Muscle layer of duodenum (tissue), 2 donors: ENCODE data around the gene TBC1D17.

ENCODE experiments used
- H3K27ac ChIP-seq: one replicate; pipeline ENCODE4 v1.7.0; 2013; ENCODE audit warnings: mild to moderate bottlenecking, low read length
- H3K27me3 ChIP-seq: one replicate; pipeline ENCODE4 v1.7.0; 2013; ENCODE audit warnings: low read depth, mild to moderate bottlenecking, control low read depth, low read length
- H3K36me3 ChIP-seq, 2 donors: one replicate each; pipeline ENCODE4 v1.7.0; 2013; ENCODE audit warnings: low read length in 2 of 2, control low read depth in 1 of 2, mild to moderate bottlenecking in 1 of 2; ENCODE audit not compliant: insufficient read depth in 2 of 2, control insufficient read depth in 1 of 2
- H3K4me1 ChIP-seq, 2 donors: one replicate each; pipeline ENCODE4 v1.7.0; 2013; ENCODE audit warnings: low read length in 2 of 2, mild to moderate bottlenecking in 2 of 2, control low read depth in 1 of 2, moderate library complexity in 1 of 2; ENCODE audit not compliant: insufficient read depth in 2 of 2, control insufficient read depth in 1 of 2
- H3K4me3 ChIP-seq, 2 donors: one replicate each; pipeline ENCODE4 v1.7.0; 2013; ENCODE audit warnings: low read length in 2 of 2, low read depth in 1 of 2, mild to moderate bottlenecking in 1 of 2
- H3K9me3 ChIP-seq, 2 donors: one replicate each; pipeline ENCODE4 v1.7.0; 2013; ENCODE audit warnings: low read length in 2 of 2, control low read depth in 1 of 2, mild to moderate bottlenecking in 1 of 2; ENCODE audit not compliant: control insufficient read depth in 1 of 2
- donor health status: healthy.

Gene TBC1D17

GRCh38 chr19:49849433-49850220 lies 27.9 kb upstream of the TBC1D17 start:
- Histone ChIP-seq H3K4me1 (peaks cover 17 to 21% of the 10 kb centered on the region in 2 donors), H3K4me3 (peak overlapping the region; percentile 62 to 87), H3K27me3 (no peaks in the 10 kb centered on the region), H3K27ac (peak overlapping the region; percentile 45), H3K9me3 (no peaks in the 10 kb centered on the region), H3K36me3 (no peaks in the 10 kb centered on the region)

GRCh38 chr19:49850221-49850486 lies 27.3 kb upstream of the TBC1D17 start:
- Histone ChIP-seq H3K4me1 (peaks cover 17 to 21% of the 10 kb centered on the region in 2 donors), H3K36me3 (peaks cover under 1 to 3% of the 10 kb centered on the region in 2 donors), H3K4me3 (peak overlapping the region; percentile 62 to 87), H3K27ac (peak overlapping the region; percentile 45), H3K9me3 (no peaks in the 10 kb centered on the region), H3K27me3 (no peaks in the 10 kb centered on the region)

- Histone ChIP-seq H3K4me1 (peaks cover 17 to 21% of the 10 kb centered on the region in 2 donors), H3K27me3 (no peaks in the 10 kb centered on the region), H3K9me3 (no peaks in the 10 kb centered on the region), H3K27ac (peak within 1 kb of the TSS; percentile 95), H3K4me3 (peak within 1 kb of the TSS; percentile 66 to 87), H3K36me3 (peaks cover 3 to 8% of the 10 kb centered on the region in 2 donors)
These were observed 26.8 kb upstream of the TBC1D17 start, which contains the start of gene PTOV1 for GRCh38 chr19:49850487-49851342. Gene PTOV1, plus strand, starts transcription at chr19:49851159.

- no peaks in the 10 kb centered on the region for H3K27me3 ChIP-seq
- H3K36me3 ChIP-seq = peaks cover 3 to 17% of the 10 kb centered on the region in 2 donors
- peak overlapping the region; percentile 66 to 87 for H3K4me3 ChIP-seq
- H3K9me3 ChIP-seq = no peaks in the 10 kb centered on the region
- peaks cover 17 to 21% of the 10 kb centered on the region in 2 donors for H3K4me1 ChIP-seq
- no peak overlapping the region for H3K27ac ChIP-seq
These were observed 25.8 kb upstream of the TBC1D17 start for GRCh38 chr19:49851456-49852259.

- Histone ChIP-seq H3K9me3 (no peaks in the 10 kb centered on the region), H3K36me3 (peaks cover 3 to 26% of the 10 kb centered on the region in 2 donors), H3K4me1 (peaks cover 17 to 21% of the 10 kb centered on the region in 2 donors), H3K27me3 (no peaks in the 10 kb centered on the region), H3K4me3 (peak overlapping the region; percentile 66 to 87), H3K27ac (no peak overlapping the region)
These were observed 24.8 kb upstream of the TBC1D17 start for GRCh38 chr19:49852631-49853126.

GRCh38 chr19:49853852-49854377 lies 23.6 kb upstream of the TBC1D17 start:
- H3K9me3 ChIP-seq = no peaks in the 10 kb centered on the region
- no peak overlapping the region for H3K27ac ChIP-seq
- peaks cover 3 to 38% of the 10 kb centered on the region in 2 donors for H3K36me3 ChIP-seq

GRCh38 chr19:49854378-49855263 lies 22.9 kb upstream of the TBC1D17 start:
- peaks cover 17 to 21% of the 10 kb centered on the region in 2 donors for H3K4me1 ChIP-seq
- peaks cover 3 to 43% of the 10 kb centered on the region in 2 donors for H3K36me3 ChIP-seq
- no peaks in the 10 kb centered on the region for H3K9me3 ChIP-seq
- no peaks in the 10 kb centered on the region for H3K27me3 ChIP-seq
- H3K4me3 ChIP-seq = no peak overlapping the region
- no peak overlapping the region for H3K27ac ChIP-seq

More at GRCh38 chr19:49853852-49854377, 23.6 kb upstream of the TBC1D17 start:
- no peaks in the 10 kb centered on the region for H3K27me3 ChIP-seq
- no peak overlapping the region for H3K4me3 ChIP-seq
- peaks cover 17 to 21% of the 10 kb centered on the region in 2 donors for H3K4me1 ChIP-seq

GRCh38 chr19:49855277-49855675 lies 22.2 kb upstream of the TBC1D17 start:
- Histone ChIP-seq H3K9me3 (no peaks in the 10 kb centered on the region), H3K4me3 (no peak overlapping the region), H3K4me1 (peaks cover 11 to 21% of the 10 kb centered on the region in 2 donors), H3K27me3 (no peaks in the 10 kb centered on the region), H3K36me3 (peaks cover 3 to 49% of the 10 kb centered on the region in 2 donors), H3K27ac (no peak overlapping the region)

GRCh38 chr19:49855676-49856573 lies 21.6 kb upstream of the TBC1D17 start:
- Histone ChIP-seq H3K27ac (no peak overlapping the region), H3K36me3 (peaks cover 5 to 56% of the 10 kb centered on the region in 2 donors), H3K4me1 (peaks cover 11 to 21% of the 10 kb centered on the region in 2 donors), H3K27me3 (no peaks in the 10 kb centered on the region), H3K4me3 (no peak overlapping the region), H3K9me3 (no peaks in the 10 kb centered on the region)
